Measurements from ENCODE around the gene ADAMTSL1.

ADAMTSL1 gene

GRCh38 chr9:18911714-18912342 lies 437.9 kb downstream of the ADAMTSL1 start:
- ChIA-PET POLR2A (ENCODE audit: low non-redundant PET) (no interaction called here), CTCF (interaction anchor here (0.7 kb wide), 1 partner anchor 1173 kb away, joined by 3 read pairs; no protein-coding TSS in a partner anchor)
- no peak overlapping the region for H3K27ac ChIP-seq
- DNase-seq (ENCODE audit: low spot score), result no peak
- TF ChIP-seq CTCF (conservative IDR thresholded peaks at IDR 0.05; ENCODE audit: low read depth), result no peak

GRCh38 chr9:18920141-18921084 lies 446.5 kb downstream of the ADAMTSL1 start:
- ChIA-PET CTCF (interaction anchor here (0.7 kb wide), 1 partner anchor 1393 kb away, joined by 4 read pairs; no protein-coding TSS in a partner anchor), POLR2A (ENCODE audit: low non-redundant PET) (no interaction called here)
- TF ChIP-seq CTCF (conservative IDR thresholded peaks at IDR 0.05; ENCODE audit: low read depth), result no peak
- no peak overlapping the region; the same call in 1 of the 2 replicates for H3K27ac ChIP-seq
- DNase-seq (ENCODE audit: low spot score), result no peak

GRCh38 chr9:18921366-18922075 lies 447.6 kb downstream of the ADAMTSL1 start:
- DNase-seq (ENCODE audit: low spot score), result no peak
- TF ChIP-seq CTCF (conservative IDR thresholded peaks at IDR 0.05; ENCODE audit: low read depth), result no peak
- H3K27ac ChIP-seq, result no peak overlapping the region
- ChIA-PET CTCF (interaction anchor here (0.7 kb wide), 1 partner anchor 1394 kb away, joined by 4 read pairs; no protein-coding TSS in a partner anchor), POLR2A (ENCODE audit: low non-redundant PET) (no interaction called here)

- peak overlapping the region; percentile 50 for H3K27ac ChIP-seq
- POLR2A ChIA-PET (ENCODE audit: low non-redundant PET), result no interaction called here
- no peak for TF ChIP-seq CTCF (conservative IDR thresholded peaks at IDR 0.05; ENCODE audit: low read depth)
- no peak for DNase-seq (ENCODE audit: low spot score)
- CTCF ChIA-PET, result no interaction called here
These were observed 448.4 kb downstream of the ADAMTSL1 start for GRCh38 chr9:18922161-18922885.

- ChIA-PET CTCF (no interaction called here), POLR2A (ENCODE audit: low non-redundant PET) (no interaction called here)
- DNase-seq (ENCODE audit: low spot score), result no peak
- no peak for TF ChIP-seq CTCF (conservative IDR thresholded peaks at IDR 0.05; ENCODE audit: low read depth)
- no peak overlapping the region for H3K27ac ChIP-seq
These were observed 449.2 kb downstream of the ADAMTSL1 start for GRCh38 chr9:18923167-18923566.

All from RWPE1 (cell line).